H9 (cell line): ENCODE data around the gene GSN. TPM values are rescaled to one million over a fixed set of nuclear protein-coding genes. Genes with fewer than 3 reads are reported as not detected.

Source experiments
- DNase-seq: peaks from one replicate; pipeline ENCODE4 v3.0.0-alpha.2; 2017
- H2AFZ ChIP-seq: one replicate; pipeline ENCODE4 v1.6.1; 2013; ENCODE audit warnings: mild to moderate bottlenecking, low read length, control low read depth, moderate library complexity
- H2AK5ac ChIP-seq: 2 replicates; pipeline ENCODE4 v1.6.1; 2013; ENCODE audit warnings: low read length, control low read depth, mixed read lengths; ENCODE audit not compliant: insufficient read length
- H2BK120ac ChIP-seq: one replicate; pipeline ENCODE4 v1.6.1; 2013; ENCODE audit warnings: low read depth, mild to moderate bottlenecking, low read length, control low read depth, inconsistent platforms; ENCODE audit not compliant: poor library complexity, severe bottlenecking
- H2BK12ac ChIP-seq: 2 replicates; pipeline ENCODE4 v1.6.1; 2013; ENCODE audit warnings: low read length, control low read depth, mixed read lengths, low read depth; ENCODE audit not compliant: insufficient read length
- H2BK15ac ChIP-seq: 2 replicates; pipeline ENCODE4 v1.6.1; 2013; ENCODE audit warnings: low read depth, low read length, control low read depth
- H2BK20ac ChIP-seq: one replicate; pipeline ENCODE4 v1.6.1; 2013; ENCODE audit warnings: low read depth, mild to moderate bottlenecking, low read length, control low read depth, inconsistent platforms; ENCODE audit not compliant: poor library complexity, severe bottlenecking
- H2BK5ac ChIP-seq: 2 replicates; pipeline ENCODE4 v1.6.1; 2013; ENCODE audit warnings: low read length, control low read depth, mixed read lengths; ENCODE audit not compliant: insufficient read length
- H3K14ac ChIP-seq: 2 replicates; pipeline ENCODE4 v1.6.1; 2013; ENCODE audit warnings: low read length, control low read depth; ENCODE audit not compliant: insufficient read depth
- H3K18ac ChIP-seq: 2 replicates; pipeline ENCODE4 v1.6.1; 2013; ENCODE audit warnings: low read depth, mild to moderate bottlenecking, mixed read lengths, low read length, control low read depth; ENCODE audit not compliant: insufficient read length
- H3K23ac ChIP-seq: 2 replicates; pipeline ENCODE4 v1.6.1; 2013; ENCODE audit warnings: low read length, control low read depth, mixed read lengths, low read depth; ENCODE audit not compliant: insufficient read length
- H3K23me2 ChIP-seq: 2 replicates; pipeline ENCODE4 v1.6.1; 2013; ENCODE audit warnings: low read depth, mild to moderate bottlenecking, mixed read lengths, low read length, control low read depth; ENCODE audit not compliant: insufficient read length, poor library complexity, severe bottlenecking
- H3K27ac ChIP-seq: 2 replicates; pipeline ENCODE4 v1.5.1; 2013; ENCODE audit warnings: low read length, control low read depth, mixed read lengths, low read depth; ENCODE audit not compliant: insufficient read length
- H3K27me3 ChIP-seq: 2 replicates; pipeline ENCODE4 v1.6.1; 2013; ENCODE audit warnings: low read length, control low read depth, inconsistent platforms; ENCODE audit not compliant: insufficient read depth
- H3K4ac ChIP-seq: 2 replicates; pipeline ENCODE4 v1.6.1; 2013; ENCODE audit warnings: low read depth, mild to moderate bottlenecking, control low read depth, inconsistent platforms, low read length, moderate library complexity
- H3K4me1 ChIP-seq: 2 replicates; pipeline ENCODE4 v1.6.1; 2013; ENCODE audit warnings: low read length, control low read depth, inconsistent platforms; ENCODE audit not compliant: insufficient read depth
- H3K4me2 ChIP-seq: 2 replicates; pipeline ENCODE4 v1.6.1; 2013; ENCODE audit warnings: low read length, control low read depth, mixed read lengths; ENCODE audit not compliant: insufficient read length, insufficient read depth
- H3K56ac ChIP-seq: 2 replicates; pipeline ENCODE4 v1.6.1; 2013; ENCODE audit warnings: low read depth, mild to moderate bottlenecking, mixed read lengths, low read length, control low read depth; ENCODE audit not compliant: insufficient read length
- H3K79me1 ChIP-seq: 2 replicates; pipeline ENCODE4 v1.6.1; 2013; ENCODE audit warnings: low read depth, mild to moderate bottlenecking, moderate library complexity, low read length, control low read depth, inconsistent platforms; ENCODE audit not compliant: insufficient read depth, poor library complexity, severe bottlenecking
- H3K79me2 ChIP-seq: 2 replicates; pipeline ENCODE4 v1.6.1; 2013; ENCODE audit warnings: low read length, control low read depth, inconsistent platforms; ENCODE audit not compliant: insufficient read depth
- H3K9ac ChIP-seq: 2 replicates; pipeline ENCODE4 v1.6.1; 2013; ENCODE audit warnings: low read length, control low read depth, mixed read lengths; ENCODE audit not compliant: insufficient read length; ENCODE audit errors: extremely low read depth
- H3K9me3 ChIP-seq: one replicate; pipeline ENCODE4 v1.6.1; 2013; ENCODE audit warnings: low read depth, low read length, inconsistent platforms; ENCODE audit not compliant: control insufficient read depth
- H3T11ph ChIP-seq: one replicate; pipeline ENCODE4 v1.6.1; 2013; ENCODE audit warnings: mild to moderate bottlenecking, low read length, control low read depth, inconsistent platforms
- H4K20me1 ChIP-seq: one replicate; pipeline ENCODE4 v1.6.1; 2013; ENCODE audit not compliant: control insufficient read depth, insufficient read length, insufficient read depth
- H4K5ac ChIP-seq: 2 replicates; pipeline ENCODE4 v1.6.1; 2013; ENCODE audit warnings: low read depth, mild to moderate bottlenecking, mixed read lengths, low read length, control low read depth; ENCODE audit not compliant: insufficient read length
- H4K8ac ChIP-seq: replicated peaks from 2 replicates; pipeline ENCODE4 v1.6.1; 2013; ENCODE audit warnings: low read length, control low read depth, mixed read lengths, low read depth; ENCODE audit not compliant: insufficient read length
- H4K91ac ChIP-seq: 2 replicates; pipeline ENCODE4 v1.6.1; 2013; ENCODE audit warnings: low read depth, mild to moderate bottlenecking, moderate library complexity, mixed read lengths, low read length, control low read depth; ENCODE audit not compliant: insufficient read length
- H3K27ac Mint-ChIP-seq, 3 experiments: 2 replicates in 2 of 3; 3 replicates in 1 of 3; pipeline ENCODE4 v1.8.0; 2020 to 2021; ENCODE audit warnings: mixed read lengths in 3 of 3, mild to moderate bottlenecking in 1 of 3, moderate library complexity in 1 of 3
- H3K27me3 Mint-ChIP-seq: 2 replicates; pipeline ENCODE4 v1.8.0; 2021; ENCODE audit warnings: low read depth, mild to moderate bottlenecking, moderate library complexity, mixed read lengths
- H3K36me3 Mint-ChIP-seq, 3 experiments: 2 replicates in 2 of 3; 3 replicates in 1 of 3; pipeline ENCODE4 v1.8.0; 2020 to 2021; ENCODE audit warnings: low read depth in 3 of 3, mixed read lengths in 3 of 3; ENCODE audit not compliant: insufficient read depth in 1 of 3
- H3K4me1 Mint-ChIP-seq, 2 experiments: 2 replicates each; pipeline ENCODE4 v1.8.0; 2020; ENCODE audit warnings: mixed read lengths in 2 of 2
- H3K4me3 Mint-ChIP-seq, 2 experiments: 2 replicates in 1 of 2; 3 replicates in 1 of 2; pipeline ENCODE4 v1.8.0; 2020 to 2021; ENCODE audit warnings: mild to moderate bottlenecking in 2 of 2, mixed read lengths in 2 of 2, moderate library complexity in 1 of 2
- H3K9me3 Mint-ChIP-seq, 2 experiments: 2 replicates in 1 of 2; 3 replicates in 1 of 2; pipeline ENCODE4 v1.8.0; 2020; ENCODE audit warnings: mild to moderate bottlenecking in 2 of 2, mixed read lengths in 2 of 2, moderate library complexity in 1 of 2
- WGBS: extraction: QIAGEN DNeasy Blood & Tissue Kit; methylation state at CpG from one replicate; pipeline ENCODE4 v1.1.7; 2013; ENCODE audit warnings: missing lambda C conversion rate, low lambda C conversion rate, mixed read lengths; ENCODE audit not compliant: insufficient read length; ENCODE audit errors: extremely low coverage; 5-methylcytosine and 5-hydroxymethylcytosine counted together
- total RNA-seq: library from RNA; stranded (reverse); gene quantifications from 2 replicates; pipeline ENCODE4 v1.2.1, GENCODE V29; 2021
- TF ChIP-seq, protein P1 (sequence below): fragments of 200-600 bp; sonication (generic); conservative IDR thresholded peaks from 3 replicates; pipeline ENCODE4 v1.8.0; 2021; ENCODE audit warnings: antibody characterized with exemption, mild to moderate bottlenecking

Gene GSN
- total RNA-seq, 1 experiment from 2014 or later: 14.9 TPM

DNA sequence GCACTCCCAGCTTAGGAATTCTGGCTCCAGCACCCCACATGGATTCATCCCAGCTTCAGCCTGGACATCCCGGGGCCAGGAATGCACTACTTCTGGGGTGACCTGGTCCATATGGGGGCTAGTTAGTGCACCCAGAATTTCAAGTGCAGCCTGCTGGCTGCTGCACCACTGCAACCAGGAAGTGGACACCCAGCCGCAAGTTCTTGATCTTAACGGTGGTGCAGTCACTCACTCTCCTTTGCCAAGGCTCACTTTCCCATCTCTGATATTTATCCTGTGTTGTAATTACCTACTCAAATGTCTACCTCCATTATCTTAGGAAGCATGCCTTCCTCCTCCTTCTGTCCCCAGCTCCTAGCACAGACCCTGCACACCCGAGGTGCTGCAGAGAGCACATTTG, 40.1 kb upstream of the GSN start:
- no peak overlapping the region for H2BK12ac ChIP-seq
- no peak overlapping the region for H2AK5ac ChIP-seq
- H3K14ac ChIP-seq: no peak overlapping the region
- H3K27me3 ChIP-seq: no peaks in the 10 kb centered on the region
- no peaks in the 10 kb centered on the region for H3K79me2 ChIP-seq
- no peak overlapping the region for H3K4me2 ChIP-seq
- Mint-ChIP-seq H3K27me3 (peaks cover 39% of the 10 kb centered on the region), H3K4me1 (peaks cover 3% of the 10 kb centered on the region in 2 experiments), H3K9me3 (no peaks in the 10 kb centered on the region), H3K4me3 (no peak overlapping the region), H3K36me3 (no peaks in the 10 kb centered on the region; a peak in 1 of 7 replicates), H3K27ac (no peak overlapping the region)
- no peaks in the 10 kb centered on the region for H3K79me1 ChIP-seq
- WGBS: no CpG with 5 or more reads among the region's 4 CpGs
- H3K23me2 ChIP-seq: no peaks in the 10 kb centered on the region
- no peak for DNase-seq
- no peak overlapping the region for H2AFZ ChIP-seq
- H3K9me3 ChIP-seq: no peaks in the 10 kb centered on the region
- H3K9ac ChIP-seq: no peak overlapping the region
- H3K23ac ChIP-seq: no peak overlapping the region
- no peak overlapping the region for H4K91ac ChIP-seq
- H3K27ac ChIP-seq: no peak overlapping the region
- H4K5ac ChIP-seq: no peak overlapping the region
- H2BK120ac ChIP-seq: no peak overlapping the region
- no peaks in the 10 kb centered on the region for H3K4me1 ChIP-seq
- H2BK20ac ChIP-seq: no peak overlapping the region
- no peak overlapping the region for H3K56ac ChIP-seq
- H3T11ph ChIP-seq: no peak overlapping the region
- no peak overlapping the region for H2BK5ac ChIP-seq
- no peak overlapping the region for H3K4ac ChIP-seq
- no peak overlapping the region for H2BK15ac ChIP-seq
- H4K8ac ChIP-seq: no peak overlapping the region
- H4K20me1 ChIP-seq: no peaks in the 10 kb centered on the region
- TF ChIP-seq, protein P1, sequence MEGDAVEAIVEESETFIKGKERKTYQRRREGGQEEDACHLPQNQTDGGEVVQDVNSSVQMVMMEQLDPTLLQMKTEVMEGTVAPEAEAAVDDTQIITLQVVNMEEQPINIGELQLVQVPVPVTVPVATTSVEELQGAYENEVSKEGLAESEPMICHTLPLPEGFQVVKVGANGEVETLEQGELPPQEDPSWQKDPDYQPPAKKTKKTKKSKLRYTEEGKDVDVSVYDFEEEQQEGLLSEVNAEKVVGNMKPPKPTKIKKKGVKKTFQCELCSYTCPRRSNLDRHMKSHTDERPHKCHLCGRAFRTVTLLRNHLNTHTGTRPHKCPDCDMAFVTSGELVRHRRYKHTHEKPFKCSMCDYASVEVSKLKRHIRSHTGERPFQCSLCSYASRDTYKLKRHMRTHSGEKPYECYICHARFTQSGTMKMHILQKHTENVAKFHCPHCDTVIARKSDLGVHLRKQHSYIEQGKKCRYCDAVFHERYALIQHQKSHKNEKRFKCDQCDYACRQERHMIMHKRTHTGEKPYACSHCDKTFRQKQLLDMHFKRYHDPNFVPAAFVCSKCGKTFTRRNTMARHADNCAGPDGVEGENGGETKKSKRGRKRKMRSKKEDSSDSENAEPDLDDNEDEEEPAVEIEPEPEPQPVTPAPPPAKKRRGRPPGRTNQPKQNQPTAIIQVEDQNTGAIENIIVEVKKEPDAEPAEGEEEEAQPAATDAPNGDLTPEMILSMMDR: no peak
- no peak overlapping the region for H3K18ac ChIP-seq
